ENCODE data around the gene MAP1S. TPM values are rescaled to one million over a fixed set of nuclear protein-coding genes. Genes with fewer than 3 reads are reported as not detected.

MAP1S gene
- total and polyA plus RNA-seq, 2 of the 13 experiments (the other 11 are each of a cell fraction or from before 2014, with no cell fraction given), result 3.8 to 7.3 TPM

DNA sequence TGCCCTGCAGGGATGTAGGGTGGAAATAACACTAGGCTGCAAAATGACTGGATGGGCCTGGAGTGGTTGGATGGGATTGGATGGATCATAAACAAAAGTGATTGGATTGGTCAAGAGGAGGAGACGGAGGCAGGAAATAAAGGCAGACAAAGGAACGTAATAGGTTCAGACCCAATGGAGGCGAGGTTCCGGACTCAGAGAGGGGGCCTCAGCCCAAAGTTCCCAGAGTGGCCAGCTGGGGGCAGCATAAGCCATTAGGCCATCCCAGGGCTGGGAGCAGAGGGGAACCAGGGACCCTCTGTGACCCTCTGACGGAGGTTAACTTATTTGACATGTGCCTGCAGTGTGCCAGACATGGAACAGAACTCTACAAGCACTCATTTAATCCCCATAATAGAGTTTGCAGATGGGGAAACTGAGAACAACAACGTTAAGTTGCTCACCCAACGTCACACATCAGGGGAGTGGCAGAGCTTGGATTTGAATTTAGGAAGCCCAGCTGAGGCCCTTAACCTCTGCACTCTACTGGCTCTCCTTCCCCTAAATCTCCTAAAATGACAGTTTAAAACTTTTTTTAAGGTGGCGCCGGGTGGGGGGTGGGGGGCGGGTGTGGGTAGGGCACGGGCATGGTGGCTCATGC is 15.3 kb upstream of the MAP1S start:
- H3K9ac ChIP-seq (ENCODE audit: insufficient read depth, low read depth, low read length), result no peak overlapping the region
- no peaks in the 10 kb centered on the region for H3K79me2 ChIP-seq (ENCODE audit: insufficient read depth, low read length)
- no TSS peak for BruUV-seq (replicated peaks)
- peak; percentile 33 for DNase-seq (ENCODE audit: low spot score)
- FAIRE-seq, result peak; percentile 18
- H3K4me3 ChIP-seq (replicated peaks in 1 of 3; ENCODE audit: insufficient read depth in 1 of 3, low read depth in 2 of 3, low read length in 3 of 3), result no peak overlapping the region
- no peak overlapping the region for H3K4me2 ChIP-seq (ENCODE audit: low read depth, low read length)
- POLR2A ChIA-PET, result no interaction called here
- CTCF ChIA-PET (ENCODE audit: low intra/inter-chr PET ratio, low total read pairs), result interaction anchor here (0.9 to 2.9 kb wide), 3 partner anchors 63 to 152 kb away, joined by 3 to 13 read pairs (median 9); no protein-coding TSS in a partner anchor
- H3K27me3 ChIP-seq (ENCODE audit: control insufficient read depth in 1 of 2, insufficient read depth in 2 of 2, low read length in 2 of 2), result peaks cover 2 to 8% of the 10 kb centered on the region in 2 experiments; a peak in 3 of 5 replicates
- no peaks in the 10 kb centered on the region for H4K20me1 ChIP-seq (ENCODE audit: insufficient read depth, low read length)
- H3K36me3 ChIP-seq (replicated peaks in 1 of 2; ENCODE audit: control insufficient read depth in 1 of 2, insufficient read depth in 2 of 2, low read length in 2 of 2), result no peaks in the 10 kb centered on the region
- no peak overlapping the region for H3K27ac ChIP-seq (ENCODE audit: extremely low read length, insufficient read depth, low read length)
- H3K4me1 ChIP-seq (ENCODE audit: insufficient read depth, low read length), result no peaks in the 10 kb centered on the region
- H2AFZ ChIP-seq (ENCODE audit: low read length), result no peak overlapping the region
- intact Hi-C loops (cut with micrococcal nuclease; ENCODE audit: unreplicated experiment), result loop anchor here (2.0 kb wide), 1 partner anchor 63 kb away; no protein-coding TSS in a partner anchor
- no peaks in the 10 kb centered on the region for H3K9me3 ChIP-seq (ENCODE audit: low read length)
- in situ Hi-C loops (cut with HindIII; ENCODE audit: extremely low pct_ligation_motif_present, low pct_unique_long_range_greater_than_20kb), result loop anchor here (10.0 kb wide), 1 partner anchor 151 kb away; the partner anchor contains the start of gene RPL18A
- 38% methylated on average over 11 of the region's 11 CpGs for WGBS (ENCODE audit: low lambda C conversion rate)
- ATAC-seq, result peak; percentile 67
- TF ChIP-seq, protein P1, sequence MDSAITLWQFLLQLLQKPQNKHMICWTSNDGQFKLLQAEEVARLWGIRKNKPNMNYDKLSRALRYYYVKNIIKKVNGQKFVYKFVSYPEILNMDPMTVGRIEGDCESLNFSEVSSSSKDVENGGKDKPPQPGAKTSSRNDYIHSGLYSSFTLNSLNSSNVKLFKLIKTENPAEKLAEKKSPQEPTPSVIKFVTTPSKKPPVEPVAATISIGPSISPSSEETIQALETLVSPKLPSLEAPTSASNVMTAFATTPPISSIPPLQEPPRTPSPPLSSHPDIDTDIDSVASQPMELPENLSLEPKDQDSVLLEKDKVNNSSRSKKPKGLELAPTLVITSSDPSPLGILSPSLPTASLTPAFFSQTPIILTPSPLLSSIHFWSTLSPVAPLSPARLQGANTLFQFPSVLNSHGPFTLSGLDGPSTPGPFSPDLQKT (CRISPR knock-in tag; IDR thresholded peaks at IDR 0.05; ENCODE audit: borderline replicate concordance), result no peak
- TF ChIP-seq WIZ (CRISPR knock-in tag; IDR thresholded peaks at IDR 0.05) (no peak), RAD21 (CRISPR knock-in tag; IDR thresholded peaks at IDR 0.05) (peak; percentile 48; the same call in 1 of the 2 replicates), ZNF749 (CRISPR knock-in tag; IDR thresholded peaks at IDR 0.05; ENCODE audit: borderline replicate concordance) (no peak), STAG1 (CRISPR knock-in tag; IDR thresholded peaks at IDR 0.05) (peak; percentile 78), SMC3 (IDR thresholded peaks at IDR 0.05; ENCODE audit: low read length) (peak; percentile 51), MED1 (CRISPR knock-in tag; IDR thresholded peaks at IDR 0.05) (no peak), RORA (CRISPR knock-in tag; IDR thresholded peaks at IDR 0.05) (no peak), ZNF143 (CRISPR knock-in tag; IDR thresholded peaks at IDR 0.05) (no peak), NKX3-1 (CRISPR knock-in tag; IDR thresholded peaks at IDR 0.05) (no peak), ZNF263 (CRISPR knock-in tag; IDR thresholded peaks at IDR 0.05) (no peak), HMGA1 (CRISPR knock-in tag; conservative IDR thresholded peaks at IDR 0.05) (no peak), SRF (IDR thresholded peaks at IDR 0.05; ENCODE audit: low read depth, low read length) (peak; percentile 34; the same call in 1 of the 2 replicates), RBM39 (IDR thresholded peaks at IDR 0.05; ENCODE audit: low read depth, low read length, poor library complexity, severe bottlenecking) (no peak)
- TF ChIP-seq, protein P2, sequence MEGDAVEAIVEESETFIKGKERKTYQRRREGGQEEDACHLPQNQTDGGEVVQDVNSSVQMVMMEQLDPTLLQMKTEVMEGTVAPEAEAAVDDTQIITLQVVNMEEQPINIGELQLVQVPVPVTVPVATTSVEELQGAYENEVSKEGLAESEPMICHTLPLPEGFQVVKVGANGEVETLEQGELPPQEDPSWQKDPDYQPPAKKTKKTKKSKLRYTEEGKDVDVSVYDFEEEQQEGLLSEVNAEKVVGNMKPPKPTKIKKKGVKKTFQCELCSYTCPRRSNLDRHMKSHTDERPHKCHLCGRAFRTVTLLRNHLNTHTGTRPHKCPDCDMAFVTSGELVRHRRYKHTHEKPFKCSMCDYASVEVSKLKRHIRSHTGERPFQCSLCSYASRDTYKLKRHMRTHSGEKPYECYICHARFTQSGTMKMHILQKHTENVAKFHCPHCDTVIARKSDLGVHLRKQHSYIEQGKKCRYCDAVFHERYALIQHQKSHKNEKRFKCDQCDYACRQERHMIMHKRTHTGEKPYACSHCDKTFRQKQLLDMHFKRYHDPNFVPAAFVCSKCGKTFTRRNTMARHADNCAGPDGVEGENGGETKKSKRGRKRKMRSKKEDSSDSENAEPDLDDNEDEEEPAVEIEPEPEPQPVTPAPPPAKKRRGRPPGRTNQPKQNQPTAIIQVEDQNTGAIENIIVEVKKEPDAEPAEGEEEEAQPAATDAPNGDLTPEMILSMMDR (CRISPR knock-in tag; IDR thresholded peaks at IDR 0.05), result peak; percentile 82
- TF ChIP-seq, protein P3, sequence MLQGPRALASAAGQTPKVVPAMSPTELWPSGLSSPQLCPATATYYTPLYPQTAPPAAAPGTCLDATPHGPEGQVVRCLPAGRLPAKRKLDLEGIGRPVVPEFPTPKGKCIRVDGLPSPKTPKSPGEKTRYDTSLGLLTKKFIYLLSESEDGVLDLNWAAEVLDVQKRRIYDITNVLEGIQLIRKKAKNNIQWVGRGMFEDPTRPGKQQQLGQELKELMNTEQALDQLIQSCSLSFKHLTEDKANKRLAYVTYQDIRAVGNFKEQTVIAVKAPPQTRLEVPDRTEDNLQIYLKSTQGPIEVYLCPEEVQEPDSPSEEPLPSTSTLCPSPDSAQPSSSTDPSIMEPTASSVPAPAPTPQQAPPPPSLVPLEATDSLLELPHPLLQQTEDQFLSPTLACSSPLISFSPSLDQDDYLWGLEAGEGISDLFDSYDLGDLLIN (CRISPR knock-in tag; IDR thresholded peaks at IDR 0.05; ENCODE audit: borderline replicate concordance), result no peak
- TF ChIP-seq, protein P4, sequence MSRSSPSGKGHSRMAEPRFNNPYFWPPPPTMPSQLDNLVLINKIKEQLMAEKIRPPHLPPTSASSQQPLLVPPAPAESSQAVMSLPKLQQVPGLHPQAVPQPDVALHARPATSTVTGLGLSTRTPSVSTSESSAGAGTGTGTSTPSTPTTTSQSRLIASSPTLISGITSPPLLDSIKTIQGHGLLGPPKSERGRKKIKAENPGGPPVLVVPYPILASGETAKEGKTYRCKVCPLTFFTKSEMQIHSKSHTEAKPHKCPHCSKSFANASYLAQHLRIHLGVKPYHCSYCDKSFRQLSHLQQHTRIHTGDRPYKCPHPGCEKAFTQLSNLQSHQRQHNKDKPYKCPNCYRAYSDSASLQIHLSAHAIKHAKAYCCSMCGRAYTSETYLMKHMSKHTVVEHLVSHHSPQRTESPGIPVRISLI (CRISPR knock-in tag; IDR thresholded peaks at IDR 0.05; ENCODE audit: borderline replicate concordance), result no peak
- TF ChIP-seq, protein P5, sequence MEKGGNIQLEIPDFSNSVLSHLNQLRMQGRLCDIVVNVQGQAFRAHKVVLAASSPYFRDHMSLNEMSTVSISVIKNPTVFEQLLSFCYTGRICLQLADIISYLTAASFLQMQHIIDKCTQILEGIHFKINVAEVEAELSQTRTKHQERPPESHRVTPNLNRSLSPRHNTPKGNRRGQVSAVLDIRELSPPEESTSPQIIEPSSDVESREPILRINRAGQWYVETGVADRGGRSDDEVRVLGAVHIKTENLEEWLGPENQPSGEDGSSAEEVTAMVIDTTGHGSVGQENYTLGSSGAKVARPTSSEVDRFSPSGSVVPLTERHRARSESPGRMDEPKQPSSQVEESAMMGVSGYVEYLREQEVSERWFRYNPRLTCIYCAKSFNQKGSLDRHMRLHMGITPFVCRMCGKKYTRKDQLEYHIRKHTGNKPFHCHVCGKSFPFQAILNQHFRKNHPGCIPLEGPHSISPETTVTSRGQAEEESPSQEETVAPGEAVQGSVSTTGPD (CRISPR knock-in tag; IDR thresholded peaks at IDR 0.05), result no peak
